Ishikawa (cell line): ENCODE measurements around the gene CYS1.

Experiments used
- CEBPB ChIP-seq: IDR thresholded peaks from 2 replicates; pipeline ENCODE4 v1.6.1; 2012
- CREB1 ChIP-seq: IDR thresholded peaks from 2 replicates; pipeline ENCODE4 v1.6.1; 2012; ENCODE audit warnings: low read depth
- EGR1 ChIP-seq: IDR thresholded peaks from 2 replicates; pipeline ENCODE4 v1.6.1; 2012
- EP300 ChIP-seq: IDR thresholded peaks from 2 replicates; pipeline ENCODE4 v1.6.1; 2012; ENCODE audit warnings: borderline replicate concordance
- FOXM1 ChIP-seq: IDR thresholded peaks from 2 replicates; pipeline ENCODE4 v1.6.1; 2012; ENCODE audit warnings: low read depth, borderline replicate concordance
- NFIC ChIP-seq: IDR thresholded peaks from 2 replicates; pipeline ENCODE4 v1.6.1; 2012
- RAD21 ChIP-seq: IDR thresholded peaks from 2 replicates; pipeline ENCODE4 v1.6.1; 2012; ENCODE audit warnings: low read depth
- TAF1 ChIP-seq: IDR thresholded peaks from 2 replicates; pipeline ENCODE4 v1.6.1; 2012; ENCODE audit warnings: low read depth, mild to moderate bottlenecking
- TCF12 ChIP-seq: IDR thresholded peaks from 2 replicates; pipeline ENCODE4 v1.6.1; 2012; ENCODE audit warnings: low read depth
- TEAD4 ChIP-seq: IDR thresholded peaks from 2 replicates; pipeline ENCODE4 v1.6.1; 2012
- YY1 ChIP-seq: IDR thresholded peaks from 2 replicates; pipeline ENCODE4 v1.6.1; 2012; ENCODE audit warnings: low read depth
- ZBTB7A ChIP-seq: IDR thresholded peaks from 2 replicates; pipeline ENCODE4 v1.6.1; 2012; ENCODE audit warnings: low read depth
- TF ChIP-seq, protein P1 (sequence below): IDR thresholded peaks from 2 replicates; pipeline ENCODE4 v1.6.1; 2012
- TF ChIP-seq, protein P2 (sequence below): IDR thresholded peaks from 2 replicates; pipeline ENCODE4 v1.6.1; 2012
- TF ChIP-seq, protein P3 (sequence below): IDR thresholded peaks from 2 replicates; pipeline ENCODE4 v1.6.1; 2012; ENCODE audit warnings: low read depth, mild to moderate bottlenecking

CYS1 gene

DNA sequence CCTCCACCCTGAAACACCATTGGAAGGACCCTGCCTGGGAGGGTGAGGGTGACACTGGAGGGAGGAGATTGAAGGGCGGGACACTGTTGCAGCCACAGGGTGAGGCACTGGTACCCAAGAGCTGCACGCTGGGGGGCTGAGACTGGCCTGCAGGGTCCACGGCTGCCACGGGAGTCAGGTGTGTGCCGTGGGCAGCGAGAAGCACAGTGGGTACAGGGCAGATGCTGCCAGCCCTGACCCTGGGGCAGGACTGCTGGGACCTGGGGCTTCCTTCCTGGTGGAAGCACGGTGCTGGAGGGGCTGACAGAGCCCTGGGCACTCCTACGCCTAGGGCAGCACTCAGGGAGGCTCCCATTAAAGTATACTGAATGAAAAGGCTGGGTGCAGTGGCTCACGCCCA lies 16.6 kb downstream of the CYS1 start:
- TF ChIP-seq EGR1: no peak
- TF ChIP-seq FOXM1: no peak
- TF ChIP-seq RAD21: no peak
- no peak for TF ChIP-seq CREB1
- no peak for TF ChIP-seq ZBTB7A
- TF ChIP-seq, protein P1, sequence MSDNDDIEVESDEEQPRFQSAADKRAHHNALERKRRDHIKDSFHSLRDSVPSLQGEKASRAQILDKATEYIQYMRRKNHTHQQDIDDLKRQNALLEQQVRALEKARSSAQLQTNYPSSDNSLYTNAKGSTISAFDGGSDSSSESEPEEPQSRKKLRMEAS: no peak
- TF ChIP-seq TAF1: no peak
- TF ChIP-seq TCF12: no peak
- TF ChIP-seq NFIC: no peak
- TF ChIP-seq, protein P2, sequence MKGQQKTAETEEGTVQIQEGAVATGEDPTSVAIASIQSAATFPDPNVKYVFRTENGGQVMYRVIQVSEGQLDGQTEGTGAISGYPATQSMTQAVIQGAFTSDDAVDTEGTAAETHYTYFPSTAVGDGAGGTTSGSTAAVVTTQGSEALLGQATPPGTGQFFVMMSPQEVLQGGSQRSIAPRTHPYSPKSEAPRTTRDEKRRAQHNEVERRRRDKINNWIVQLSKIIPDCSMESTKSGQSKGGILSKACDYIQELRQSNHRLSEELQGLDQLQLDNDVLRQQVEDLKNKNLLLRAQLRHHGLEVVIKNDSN: no peak
- no peak for TF ChIP-seq EP300
- TF ChIP-seq CEBPB: no peak

DNA sequence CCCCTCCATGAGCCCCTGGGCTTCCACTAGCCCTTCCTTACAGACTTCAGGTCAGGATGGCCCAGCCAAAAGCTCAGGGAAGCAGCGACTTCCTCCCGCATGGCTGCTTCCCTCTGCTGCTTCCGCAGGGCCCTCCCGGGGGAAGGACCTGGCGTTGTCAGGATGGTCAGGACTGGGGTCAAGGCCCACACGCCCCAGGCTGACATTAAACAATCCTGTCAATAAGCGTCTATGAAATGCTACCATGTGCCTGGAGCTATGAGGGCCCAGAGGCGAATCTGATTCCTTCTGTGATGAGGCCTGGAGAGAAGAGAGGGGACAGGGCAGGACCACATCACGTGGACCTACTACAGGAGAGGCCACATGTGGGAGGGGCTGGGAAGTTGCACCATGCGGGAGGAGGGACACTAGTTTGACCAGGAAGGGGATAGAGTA lies 17.3 kb downstream of the CYS1 start:
- TF ChIP-seq FOXM1: no peak
- no peak for TF ChIP-seq EGR1
- TF ChIP-seq EP300: no peak
- no peak for TF ChIP-seq TAF1
- TF ChIP-seq YY1: no peak
- TF ChIP-seq, protein P1: no peak
- no peak for TF ChIP-seq CREB1
- no peak for TF ChIP-seq TCF12
- no peak for TF ChIP-seq NFIC
- TF ChIP-seq, protein P2: no peak
- no peak for TF ChIP-seq TEAD4
- TF ChIP-seq ZBTB7A: no peak
- no peak for TF ChIP-seq RAD21
- TF ChIP-seq CEBPB: no peak
- TF ChIP-seq, protein P3, sequence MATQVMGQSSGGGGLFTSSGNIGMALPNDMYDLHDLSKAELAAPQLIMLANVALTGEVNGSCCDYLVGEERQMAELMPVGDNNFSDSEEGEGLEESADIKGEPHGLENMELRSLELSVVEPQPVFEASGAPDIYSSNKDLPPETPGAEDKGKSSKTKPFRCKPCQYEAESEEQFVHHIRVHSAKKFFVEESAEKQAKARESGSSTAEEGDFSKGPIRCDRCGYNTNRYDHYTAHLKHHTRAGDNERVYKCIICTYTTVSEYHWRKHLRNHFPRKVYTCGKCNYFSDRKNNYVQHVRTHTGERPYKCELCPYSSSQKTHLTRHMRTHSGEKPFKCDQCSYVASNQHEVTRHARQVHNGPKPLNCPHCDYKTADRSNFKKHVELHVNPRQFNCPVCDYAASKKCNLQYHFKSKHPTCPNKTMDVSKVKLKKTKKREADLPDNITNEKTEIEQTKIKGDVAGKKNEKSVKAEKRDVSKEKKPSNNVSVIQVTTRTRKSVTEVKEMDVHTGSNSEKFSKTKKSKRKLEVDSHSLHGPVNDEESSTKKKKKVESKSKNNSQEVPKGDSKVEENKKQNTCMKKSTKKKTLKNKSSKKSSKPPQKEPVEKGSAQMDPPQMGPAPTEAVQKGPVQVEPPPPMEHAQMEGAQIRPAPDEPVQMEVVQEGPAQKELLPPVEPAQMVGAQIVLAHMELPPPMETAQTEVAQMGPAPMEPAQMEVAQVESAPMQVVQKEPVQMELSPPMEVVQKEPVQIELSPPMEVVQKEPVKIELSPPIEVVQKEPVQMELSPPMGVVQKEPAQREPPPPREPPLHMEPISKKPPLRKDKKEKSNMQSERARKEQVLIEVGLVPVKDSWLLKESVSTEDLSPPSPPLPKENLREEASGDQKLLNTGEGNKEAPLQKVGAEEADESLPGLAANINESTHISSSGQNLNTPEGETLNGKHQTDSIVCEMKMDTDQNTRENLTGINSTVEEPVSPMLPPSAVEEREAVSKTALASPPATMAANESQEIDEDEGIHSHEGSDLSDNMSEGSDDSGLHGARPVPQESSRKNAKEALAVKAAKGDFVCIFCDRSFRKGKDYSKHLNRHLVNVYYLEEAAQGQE: no peak

GRCh38 chr2:10061221-10061925 lies 18.8 kb downstream of the CYS1 start:
- TF ChIP-seq CREB1 (no peak), TEAD4 (no peak), FOXM1 (no peak), CEBPB (no peak), TCF12 (no peak), RAD21 (no peak), EP300 (no peak)

GRCh38 chr2:10059552-10060335 lies 20.5 kb downstream of the CYS1 start:
- no peak for TF ChIP-seq TAF1
- no peak for TF ChIP-seq RAD21
- TF ChIP-seq ZBTB7A: no peak
- TF ChIP-seq, protein P2: no peak
- TF ChIP-seq, protein P1: no peak
- no peak for TF ChIP-seq EGR1
- TF ChIP-seq, protein P3: no peak
- TF ChIP-seq TEAD4: no peak
- no peak for TF ChIP-seq CREB1
- no peak for TF ChIP-seq YY1
- TF ChIP-seq TCF12: no peak
- no peak for TF ChIP-seq CEBPB

DNA sequence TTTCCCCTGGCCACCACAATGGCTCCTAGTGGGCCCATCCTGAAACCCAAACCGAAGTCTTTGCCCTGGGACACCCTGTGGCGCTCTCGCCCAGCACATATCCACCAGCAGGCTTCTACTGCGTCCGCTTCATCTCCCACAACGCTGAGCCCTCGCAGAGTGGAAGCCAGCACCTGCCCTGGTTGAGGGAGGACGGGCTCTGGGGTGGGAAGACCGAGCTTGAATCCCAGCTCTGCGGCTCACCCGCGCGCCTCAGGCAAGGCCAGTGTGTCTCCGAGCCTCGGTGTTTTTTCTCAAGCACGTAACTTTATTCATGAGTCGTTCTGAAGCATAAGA lies 21.2 kb downstream of the CYS1 start:
- TF ChIP-seq YY1 (no peak), CREB1 (no peak)
- TF ChIP-seq, protein P2: no peak
- TF ChIP-seq, protein P3: no peak
